RKO (cell line): Measurements from ENCODE around the gene UPK3B.
"Not testable (repeated sequence)": the region's sequence is repeated elsewhere in the genome, so short reads cannot be mapped to it uniquely, and the experiment has no call there.

Source experiments
- DNase-seq: peaks from one replicate; pipeline ENCODE4 v3.0.0-alpha.2; 2016; ENCODE audit warnings: low spot score

UPK3B gene

DNA sequence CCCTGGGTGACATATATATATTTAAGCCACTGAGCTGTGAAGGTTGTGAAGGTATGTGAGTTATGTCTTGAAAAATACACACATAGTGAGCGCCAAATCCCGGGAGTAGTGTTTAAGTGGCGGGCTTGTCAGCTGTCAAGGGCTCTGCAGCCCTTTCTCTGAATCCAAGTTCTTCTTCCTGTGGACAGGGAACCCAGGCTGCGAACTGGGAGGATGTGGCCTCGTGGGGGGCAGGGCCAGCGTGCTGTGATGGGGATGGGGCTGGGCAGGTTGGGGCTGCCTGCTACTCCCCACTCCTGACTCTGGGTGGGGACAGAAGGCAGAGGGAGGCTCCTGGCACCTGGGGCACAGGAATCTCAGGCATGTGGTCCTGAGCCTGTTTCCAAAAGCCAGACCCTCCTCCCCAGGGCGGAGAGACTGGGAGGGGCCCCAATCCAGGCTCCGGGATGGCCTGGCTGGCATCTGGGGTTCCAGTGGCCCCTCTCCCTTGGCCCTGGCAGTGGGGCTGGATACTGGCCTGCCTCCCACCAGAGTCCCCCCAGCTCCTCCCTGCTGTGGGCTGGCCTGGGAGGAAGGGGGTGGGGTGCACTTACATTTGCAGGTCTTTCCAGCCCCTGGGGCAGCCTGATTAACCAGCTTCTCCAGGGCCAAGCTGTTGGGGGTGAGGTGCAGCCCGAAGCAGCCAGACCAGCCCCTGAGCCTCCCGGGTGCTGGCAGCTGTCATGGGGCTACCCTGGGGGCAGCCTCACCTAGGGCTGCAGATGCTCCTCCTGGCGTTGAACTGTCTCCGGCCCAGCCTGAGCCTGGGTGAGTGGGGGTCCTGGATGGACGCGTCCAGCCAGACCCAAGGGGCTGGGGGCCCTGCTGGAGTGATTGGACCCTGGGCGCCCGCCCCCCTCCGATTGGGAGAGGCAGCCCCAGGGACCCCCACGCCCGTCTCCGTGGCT lies at the start of gene UPK3B:
Gene UPK3B (plus strand): TSS at position 622 of the 947 bp plus-strand sequence. CDS start 101 bp downstream, at position 723.
- DNase-seq, result no peak

DNA sequence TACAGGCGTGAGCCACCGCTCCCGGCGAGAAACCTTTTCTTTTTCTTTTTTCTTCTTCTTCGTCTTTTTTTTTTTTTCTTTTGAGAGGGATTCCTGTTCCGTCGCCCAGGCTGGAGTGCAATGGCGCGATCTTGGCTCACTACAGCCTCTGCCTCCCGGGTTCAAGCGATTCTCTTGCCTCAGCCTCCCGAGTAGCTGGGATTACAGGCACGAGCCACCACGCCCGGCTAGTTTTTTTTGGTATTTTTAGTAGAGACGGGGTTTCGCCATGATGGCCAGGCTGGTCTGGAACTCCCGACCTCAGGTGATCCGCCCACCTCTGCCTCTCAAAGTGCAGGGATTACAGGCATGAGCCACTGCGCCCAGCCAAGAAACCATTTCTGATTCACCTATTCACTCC lies 49.6 kb upstream of the UPK3B start:
- not testable (repeated sequence) for DNase-seq

DNA sequence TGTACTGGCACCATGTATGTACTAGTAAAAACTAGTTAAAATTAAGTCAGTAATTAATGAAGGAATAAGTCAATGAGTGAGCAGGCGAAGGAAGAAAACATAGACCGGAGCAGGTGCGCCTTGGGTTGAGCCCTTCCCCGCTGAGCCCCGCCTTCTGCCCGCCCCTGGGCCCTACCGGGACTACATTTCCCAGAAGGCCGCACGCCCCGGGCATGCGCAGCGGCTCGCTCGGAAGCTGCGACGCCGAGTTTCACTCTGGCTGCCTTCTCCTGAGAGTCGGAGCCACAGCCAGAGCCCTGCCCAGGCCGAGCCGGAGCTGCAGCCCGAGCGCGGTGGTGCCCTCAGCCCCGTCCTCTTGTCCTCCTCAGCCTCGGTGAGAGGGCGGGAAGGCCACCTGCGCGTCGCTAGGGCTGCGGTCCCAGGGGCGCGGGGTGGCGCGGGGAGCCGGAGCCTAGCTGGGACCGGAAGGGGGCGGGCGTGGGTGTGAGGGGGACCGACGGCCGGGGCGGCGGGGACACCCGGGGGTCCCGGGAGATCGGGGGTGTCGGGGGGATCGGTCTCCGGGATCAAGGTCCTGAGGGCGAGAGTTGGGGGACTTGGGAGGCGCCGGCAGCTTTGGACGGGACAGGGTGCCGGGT lies 48.8 kb upstream of the UPK3B start, which contains the start of gene DTX2:
Gene DTX2 (plus strand): TSS at position 246 of the 638 bp plus-strand sequence. CDS start 18,801 bp downstream, outside the sequence.
- not testable (repeated sequence) for DNase-seq

DNA sequence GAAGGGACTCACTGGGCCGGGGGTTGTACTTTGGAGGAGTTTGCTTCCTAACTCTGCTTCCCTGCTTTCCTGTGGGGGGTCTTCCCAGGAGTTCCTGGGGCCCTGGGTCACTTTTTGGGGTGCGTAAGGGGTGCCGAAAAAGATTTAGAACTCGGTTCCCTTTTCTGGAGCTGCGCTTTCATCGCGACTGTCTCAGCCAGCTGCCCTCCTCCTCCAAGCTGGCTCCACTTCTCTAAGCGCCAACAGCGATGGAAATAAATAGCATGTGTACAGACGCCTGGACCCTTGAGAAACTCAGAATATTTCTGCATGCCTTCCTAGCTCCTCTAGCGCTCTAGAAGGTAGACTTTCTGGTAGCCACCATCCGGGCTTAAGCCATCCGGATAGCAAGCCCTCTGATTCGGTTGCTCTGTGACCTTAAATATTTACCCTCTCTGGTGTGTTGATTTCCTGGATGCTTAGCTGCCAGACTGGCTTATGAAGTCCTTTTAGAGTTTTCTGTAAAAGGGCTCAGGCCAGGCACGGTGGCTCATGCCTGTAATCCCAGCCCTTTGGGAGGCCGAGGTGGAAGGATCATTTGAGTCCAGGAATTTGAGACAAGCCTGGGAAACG lies 48.0 kb upstream of the UPK3B start:
- DNase-seq, result not testable (repeated sequence)

DNA sequence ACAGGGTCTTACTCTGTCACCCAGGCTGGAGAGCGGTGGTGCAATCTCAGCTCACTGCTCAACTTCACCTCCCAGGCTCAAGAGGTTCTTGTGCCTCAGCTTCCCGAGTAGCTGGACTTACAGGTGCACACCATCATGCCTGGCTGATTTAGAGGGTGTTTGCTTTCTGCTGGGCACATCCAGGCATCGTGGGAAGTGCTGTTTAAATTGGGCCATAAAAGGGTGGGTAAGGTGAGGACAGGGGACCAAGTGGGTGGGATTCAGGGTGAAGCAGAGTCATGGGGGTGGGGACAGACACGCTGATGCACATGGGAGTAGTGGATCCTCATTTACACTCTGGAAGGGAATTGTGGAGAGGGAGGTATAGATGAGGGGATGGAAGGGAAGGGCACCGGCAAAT lies 45.4 kb upstream of the UPK3B start:
- not testable (repeated sequence) for DNase-seq

DNA sequence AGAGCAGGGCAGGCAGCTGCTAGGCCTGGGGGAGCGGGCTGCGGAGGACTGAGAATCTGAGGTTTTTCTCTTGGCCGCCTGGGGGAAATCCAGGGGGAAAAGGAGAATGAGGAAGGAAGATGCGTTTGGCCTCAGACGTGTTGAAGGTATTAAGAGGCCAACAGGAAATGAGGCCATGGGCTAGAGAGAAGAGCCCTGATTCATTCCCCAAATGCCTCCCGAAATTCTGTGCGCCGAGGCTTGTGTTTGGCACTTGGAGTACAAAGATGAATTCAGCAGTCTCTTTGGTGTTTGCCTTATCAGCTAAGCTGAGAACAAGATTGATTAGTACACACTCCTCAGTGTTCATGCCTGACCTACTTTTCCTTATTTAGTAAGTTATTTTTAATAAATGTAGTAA lies 44.4 kb upstream of the UPK3B start:
- DNase-seq, result not testable (repeated sequence)

DNA sequence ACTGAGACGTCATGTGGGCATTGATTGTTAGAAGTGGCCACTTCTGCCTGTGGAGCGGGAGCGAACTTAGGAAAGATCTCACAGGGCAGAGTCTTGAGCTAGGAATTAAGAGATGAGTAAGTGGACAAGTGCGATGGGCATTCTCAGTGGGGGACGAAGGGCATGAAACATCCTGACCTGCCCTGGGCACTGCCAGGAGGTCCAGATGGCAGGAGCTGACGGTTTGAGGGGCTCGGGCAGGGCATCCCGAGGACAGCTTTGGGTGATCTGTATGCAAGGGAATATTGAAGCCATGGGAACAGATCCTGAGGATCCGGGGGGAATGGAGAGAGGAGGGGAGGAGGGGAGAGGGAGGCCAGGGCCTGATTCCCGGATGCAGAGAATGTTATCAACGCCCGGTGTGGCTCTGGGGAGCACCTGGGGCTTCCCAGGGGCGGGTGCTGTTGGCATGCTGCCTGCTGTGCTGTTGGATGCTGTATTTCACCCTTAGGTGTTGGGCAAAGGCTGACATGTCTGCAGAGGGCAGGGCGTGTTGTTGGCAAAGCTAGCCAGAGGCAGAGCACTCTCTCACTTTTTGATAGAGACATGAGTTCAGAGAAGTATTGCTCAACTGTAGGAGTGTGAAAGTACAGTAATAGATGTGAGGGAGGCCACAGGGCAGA lies 42.5 kb upstream of the UPK3B start:
- not testable (repeated sequence) for DNase-seq

DNA sequence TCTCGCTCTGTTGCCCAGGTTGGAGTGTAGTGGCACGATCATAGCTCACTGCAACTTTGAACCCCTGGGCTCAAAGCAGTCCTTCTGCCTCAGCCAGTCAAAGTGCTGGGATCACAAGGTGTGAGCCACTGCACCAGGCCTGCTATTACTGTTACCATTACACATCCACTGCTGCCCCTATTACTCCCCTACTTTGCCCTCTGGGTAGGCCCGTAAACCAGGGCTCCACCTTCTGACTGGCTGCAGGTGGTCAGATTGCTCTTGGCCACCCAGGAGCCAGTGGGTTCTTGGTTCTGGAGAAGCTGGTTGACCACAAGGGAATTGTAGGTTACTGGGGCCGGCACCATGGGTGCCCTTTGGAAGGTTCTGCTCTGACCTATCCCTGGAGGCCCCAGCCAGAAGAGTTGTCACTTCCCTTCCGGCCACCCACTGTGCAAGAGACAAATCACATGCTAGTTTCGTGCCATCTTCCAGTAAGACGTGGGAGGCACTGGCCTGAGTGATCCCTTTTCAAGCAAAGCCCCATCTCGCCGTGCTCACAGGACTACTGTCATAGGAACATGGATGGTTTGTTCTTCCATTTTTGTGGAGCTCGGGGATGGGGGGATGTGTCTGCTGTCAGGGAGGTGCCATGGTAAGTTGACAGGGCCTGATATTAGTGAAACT lies 38.7 kb upstream of the UPK3B start:
- DNase-seq, result not testable (repeated sequence)

DNA sequence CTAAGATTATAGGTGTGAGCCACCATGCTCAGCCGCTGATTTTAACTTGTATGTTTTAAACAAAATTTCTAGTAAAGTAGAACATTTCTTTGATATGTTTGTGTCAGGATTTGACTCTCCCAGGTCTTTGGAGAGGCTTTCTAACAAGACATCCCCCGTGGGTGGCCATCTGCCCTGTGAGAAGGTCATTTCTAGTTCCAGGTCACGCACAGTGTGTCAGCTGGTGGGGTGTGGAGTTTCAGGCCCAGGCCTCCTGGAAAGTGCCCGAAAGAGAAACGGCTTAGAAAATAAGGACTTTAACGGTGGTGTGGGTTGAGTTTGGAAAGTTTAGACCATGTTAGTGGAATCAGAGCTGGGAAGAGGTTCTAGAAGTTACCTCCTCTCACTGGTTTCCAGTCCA lies 37.3 kb upstream of the UPK3B start:
- not testable (repeated sequence) for DNase-seq

DNA sequence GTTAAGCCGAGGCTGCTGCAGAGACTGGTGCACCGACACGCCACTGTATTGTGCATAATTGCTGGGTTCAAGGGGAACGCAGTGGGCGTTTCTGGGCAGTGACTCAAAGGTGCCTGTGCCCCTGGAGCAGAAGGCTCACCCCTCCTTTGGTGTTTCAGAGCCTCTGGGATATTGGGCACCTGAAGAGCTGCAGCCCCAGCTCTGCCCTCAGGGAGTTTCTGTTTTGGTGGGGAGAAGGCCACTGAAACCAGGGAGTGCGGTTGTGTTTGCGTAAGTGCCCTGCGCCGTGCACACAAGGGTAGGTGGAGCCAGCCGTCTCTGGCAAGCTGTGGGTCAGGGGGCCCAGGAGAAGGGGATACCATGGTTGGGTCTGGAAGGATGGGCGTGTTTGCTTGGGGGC lies 34.1 kb upstream of the UPK3B start:
- not testable (repeated sequence) for DNase-seq

DNA sequence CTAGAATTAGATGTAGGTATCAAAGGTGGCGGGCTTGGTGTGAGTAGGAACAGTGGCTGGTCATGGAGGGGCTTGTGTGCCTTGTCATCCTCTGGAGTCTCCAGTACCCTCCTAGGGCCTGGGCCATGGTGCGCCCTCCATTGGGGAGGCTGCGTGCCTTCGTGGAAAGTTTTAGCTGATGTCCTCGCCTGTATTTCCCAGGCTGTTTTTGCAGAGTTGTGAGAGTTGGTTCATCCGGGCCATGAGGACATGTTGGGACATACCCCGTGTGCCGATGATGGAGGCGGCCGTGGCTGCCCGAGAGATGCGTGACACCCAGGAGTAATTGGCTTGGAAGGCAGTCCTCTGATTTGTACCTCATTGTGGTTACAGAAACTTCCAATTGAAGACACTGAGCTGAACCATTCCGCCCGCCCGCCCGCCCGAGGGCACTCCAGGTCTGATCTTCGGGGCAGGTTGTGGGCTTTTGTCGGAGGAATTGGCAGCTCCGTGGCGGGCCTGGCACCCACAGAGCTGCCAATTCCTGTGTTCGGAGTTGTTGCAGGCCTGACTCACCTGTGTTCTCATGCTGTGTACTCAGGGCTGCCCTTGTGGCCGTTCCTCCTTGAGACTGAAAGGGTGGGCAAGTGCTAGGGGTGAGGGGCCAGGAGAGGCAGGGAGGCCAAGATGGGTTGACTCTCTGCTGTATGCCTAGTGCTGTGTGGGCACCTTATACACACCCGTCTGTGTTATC lies 33.4 kb upstream of the UPK3B start:
- not testable (repeated sequence) for DNase-seq

DNA sequence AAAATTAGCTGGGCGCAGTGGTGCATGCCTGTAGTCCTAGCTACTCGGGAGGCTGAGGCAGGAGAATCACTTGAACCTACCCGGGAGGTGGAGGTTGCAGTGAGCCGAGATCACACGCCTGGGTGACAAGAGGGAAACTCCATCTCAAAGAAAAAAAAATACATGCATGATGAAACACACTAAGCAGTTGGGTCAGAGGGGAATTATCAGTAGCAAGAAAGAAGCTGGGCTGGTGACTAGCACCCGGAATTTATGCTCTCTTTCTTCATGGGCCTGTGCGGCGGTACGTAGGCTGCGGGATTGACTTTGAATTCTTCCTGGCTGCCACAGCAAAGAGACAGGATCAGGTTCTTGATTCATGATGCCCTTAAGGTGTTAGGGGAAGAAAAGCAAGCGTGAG lies 30.7 kb upstream of the UPK3B start:
- DNase-seq, result not testable (repeated sequence)

DNA sequence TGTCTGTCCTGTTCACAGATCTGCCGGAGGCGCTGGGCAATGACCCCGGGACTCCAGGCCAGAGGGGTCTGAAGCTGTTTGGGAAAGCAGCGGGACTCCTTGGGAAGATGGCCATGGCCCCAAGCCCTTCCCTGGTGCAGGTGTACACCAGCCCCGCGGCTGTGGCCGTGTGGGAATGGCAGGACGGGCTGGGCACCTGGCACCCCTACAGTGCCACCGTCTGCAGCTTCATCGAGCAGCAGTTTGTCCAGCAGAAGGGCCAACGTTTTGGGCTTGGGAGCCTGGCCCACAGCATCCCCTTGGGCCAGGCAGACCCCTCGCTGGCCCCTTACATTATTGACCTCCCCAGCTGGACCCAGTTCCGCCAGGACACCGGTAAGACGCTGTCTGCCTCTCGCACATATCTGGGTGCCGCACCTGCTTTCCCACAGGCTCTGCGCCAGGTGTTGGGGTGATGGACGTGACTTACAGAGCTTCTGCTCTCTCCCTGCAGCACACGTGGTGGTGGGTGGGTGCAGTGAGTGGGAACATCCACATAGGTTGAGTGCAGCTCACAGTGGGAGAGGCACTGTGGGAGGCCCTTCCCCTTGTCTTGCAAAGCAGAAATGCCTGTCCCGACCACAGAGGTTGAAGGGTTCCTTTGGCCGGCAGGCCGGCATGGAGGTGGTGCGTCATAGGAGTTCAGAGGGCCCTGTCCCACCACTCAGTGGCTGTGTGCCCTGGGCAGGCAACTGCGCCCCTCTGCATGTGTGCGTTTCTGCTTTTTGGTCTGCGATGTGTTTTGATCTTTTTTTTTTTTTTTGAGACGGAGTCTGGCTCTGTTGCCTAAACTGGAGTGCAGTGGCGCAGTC lies 29.7 kb upstream of the UPK3B start:
- DNase-seq, result not testable (repeated sequence)

DNA sequence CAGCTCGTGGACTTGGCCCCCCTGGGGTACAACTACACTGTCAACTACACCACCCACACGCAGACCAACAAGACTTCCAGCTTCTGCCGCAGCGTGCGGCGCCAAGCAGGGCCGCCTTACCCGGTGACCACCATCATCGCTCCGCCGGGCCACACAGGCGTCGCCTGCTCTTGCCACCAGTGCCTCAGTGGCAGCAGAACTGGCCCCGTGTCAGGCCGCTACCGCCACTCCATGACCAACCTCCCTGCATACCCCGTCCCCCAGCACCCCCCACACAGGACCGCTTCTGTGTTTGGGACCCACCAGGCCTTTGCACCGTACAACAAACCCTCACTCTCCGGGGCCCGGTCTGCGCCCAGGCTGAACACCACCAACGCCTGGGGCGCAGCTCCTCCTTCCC lies 27.7 kb upstream of the UPK3B start:
- DNase-seq, result not testable (repeated sequence)

DNA sequence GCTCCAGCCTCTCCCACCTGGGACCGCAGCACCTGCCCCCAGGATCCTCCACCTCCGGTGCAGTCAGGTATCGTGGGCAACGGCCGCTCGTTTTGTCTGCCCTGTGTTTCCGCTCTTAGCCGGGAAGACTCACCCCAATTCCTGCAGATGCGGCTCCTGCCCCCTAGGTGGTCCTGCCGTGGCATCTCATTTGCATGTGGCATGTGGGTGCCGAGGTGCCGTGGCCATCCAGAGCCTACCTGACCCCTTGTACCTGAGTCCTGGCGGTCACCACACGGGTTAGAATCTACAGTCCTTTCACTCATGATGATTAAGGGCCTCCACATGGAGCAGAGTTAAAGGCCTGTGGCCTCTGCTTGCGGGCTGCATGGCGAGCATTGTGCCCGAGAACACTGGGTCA lies 27.3 kb upstream of the UPK3B start:
- not testable (repeated sequence) for DNase-seq

DNA sequence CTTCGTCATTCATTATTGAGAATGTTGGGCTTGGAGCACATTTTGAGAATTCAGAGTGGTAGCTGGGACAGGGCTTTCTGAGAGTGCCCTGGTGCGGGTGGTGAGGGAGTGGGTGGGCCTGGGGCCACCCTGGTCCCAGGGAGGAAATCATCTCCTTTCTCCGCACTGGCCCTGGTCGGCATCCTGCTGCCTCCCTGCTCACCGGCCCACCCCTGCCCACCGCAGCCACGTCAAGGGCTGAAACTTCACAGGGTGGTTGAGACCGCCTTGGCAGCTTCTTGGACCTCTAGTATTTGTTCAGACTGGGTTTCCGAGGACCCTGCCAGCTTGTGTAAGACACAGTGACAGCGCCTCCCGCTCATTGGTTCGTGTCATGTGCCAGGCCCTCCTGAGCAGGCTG lies 25.9 kb upstream of the UPK3B start:
- DNase-seq, result not testable (repeated sequence)

DNA sequence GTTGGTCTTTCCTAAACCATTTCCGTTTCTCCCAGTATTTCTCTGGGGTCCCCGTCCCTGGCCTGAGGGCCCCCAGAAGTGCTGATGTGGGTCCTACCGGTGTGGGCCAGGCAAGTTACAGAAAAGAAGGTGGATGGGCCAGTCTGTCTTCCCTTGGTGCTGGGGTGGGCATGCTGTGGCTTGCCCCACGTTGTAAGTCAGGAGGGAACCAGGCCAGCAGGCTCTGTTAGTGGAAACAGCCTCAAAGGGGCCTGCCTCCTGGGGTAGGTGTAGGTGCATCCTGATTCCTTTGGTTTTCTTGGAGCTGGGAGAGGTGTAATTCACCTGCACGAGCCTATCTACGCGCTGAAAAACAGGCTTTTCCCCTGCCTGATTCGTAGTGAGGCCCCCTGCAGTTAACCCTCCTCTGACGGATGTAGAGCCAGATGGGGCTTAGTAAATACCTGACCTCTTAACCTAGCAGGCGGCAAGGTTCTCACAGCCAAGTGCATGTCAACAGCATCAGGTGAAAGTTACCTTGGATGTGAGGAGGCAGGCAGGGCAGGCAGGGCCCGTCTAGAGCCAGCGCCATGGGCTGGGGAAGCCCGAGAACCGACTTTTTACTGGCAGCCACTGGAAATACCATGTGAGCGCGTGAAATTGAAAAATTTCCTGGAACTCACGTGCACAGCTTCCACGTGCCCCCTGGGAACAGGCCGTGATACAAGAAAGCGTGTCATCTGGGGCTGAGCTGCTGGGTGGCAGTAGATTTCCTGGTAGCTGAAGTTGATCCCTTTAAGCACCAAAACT lies 24.3 kb upstream of the UPK3B start:
- DNase-seq, result not testable (repeated sequence)

DNA sequence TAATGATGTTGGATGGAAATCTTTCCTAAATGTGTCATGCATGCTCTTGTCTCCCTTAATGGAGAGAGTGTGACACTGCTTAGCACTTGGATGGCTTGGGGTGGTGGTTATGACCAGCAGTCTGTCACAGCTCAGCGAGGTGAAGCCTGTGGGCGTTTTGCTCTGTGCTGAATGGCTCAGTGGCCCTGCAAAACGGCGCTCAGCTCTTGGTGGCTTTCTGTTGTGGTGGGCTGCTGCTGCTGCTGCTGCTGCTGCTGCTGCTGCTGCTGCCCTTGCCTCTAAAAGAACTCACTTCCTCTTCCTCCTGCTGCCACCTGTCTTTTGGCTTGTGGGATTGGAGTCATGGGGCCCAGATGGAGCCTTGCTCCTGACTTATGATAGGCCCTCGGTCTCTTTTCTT lies 23.7 kb upstream of the UPK3B start:
- DNase-seq, result not testable (repeated sequence)

DNA sequence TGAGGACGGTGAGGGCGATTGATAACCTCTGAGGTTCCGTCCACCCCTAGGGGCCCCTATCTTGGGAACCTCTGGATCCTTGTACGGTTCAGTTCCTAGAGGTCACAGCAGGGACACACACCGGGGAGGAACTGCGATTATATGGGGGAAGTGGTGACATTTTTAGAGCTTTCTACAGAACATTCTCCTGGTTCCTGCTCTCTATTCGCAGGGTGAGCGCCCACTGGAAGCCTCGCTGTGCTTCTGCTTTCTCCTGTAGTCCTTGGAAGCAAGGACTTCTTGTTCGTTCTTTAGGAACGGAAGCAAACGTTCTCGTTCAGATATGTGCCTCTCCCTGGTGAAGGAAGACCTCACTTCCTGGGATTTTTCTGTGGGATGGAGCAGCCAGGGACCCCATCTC lies 22.4 kb upstream of the UPK3B start:
- not testable (repeated sequence) for DNase-seq
